ENCODE measurements around the gene TPSAB1. TPM values are rescaled to one million over a fixed set of nuclear protein-coding genes. Genes with fewer than 3 reads are reported as not detected.

The TPSAB1 gene
- total RNA-seq, 1 experiment from 2014 or later: not detected

DNA sequence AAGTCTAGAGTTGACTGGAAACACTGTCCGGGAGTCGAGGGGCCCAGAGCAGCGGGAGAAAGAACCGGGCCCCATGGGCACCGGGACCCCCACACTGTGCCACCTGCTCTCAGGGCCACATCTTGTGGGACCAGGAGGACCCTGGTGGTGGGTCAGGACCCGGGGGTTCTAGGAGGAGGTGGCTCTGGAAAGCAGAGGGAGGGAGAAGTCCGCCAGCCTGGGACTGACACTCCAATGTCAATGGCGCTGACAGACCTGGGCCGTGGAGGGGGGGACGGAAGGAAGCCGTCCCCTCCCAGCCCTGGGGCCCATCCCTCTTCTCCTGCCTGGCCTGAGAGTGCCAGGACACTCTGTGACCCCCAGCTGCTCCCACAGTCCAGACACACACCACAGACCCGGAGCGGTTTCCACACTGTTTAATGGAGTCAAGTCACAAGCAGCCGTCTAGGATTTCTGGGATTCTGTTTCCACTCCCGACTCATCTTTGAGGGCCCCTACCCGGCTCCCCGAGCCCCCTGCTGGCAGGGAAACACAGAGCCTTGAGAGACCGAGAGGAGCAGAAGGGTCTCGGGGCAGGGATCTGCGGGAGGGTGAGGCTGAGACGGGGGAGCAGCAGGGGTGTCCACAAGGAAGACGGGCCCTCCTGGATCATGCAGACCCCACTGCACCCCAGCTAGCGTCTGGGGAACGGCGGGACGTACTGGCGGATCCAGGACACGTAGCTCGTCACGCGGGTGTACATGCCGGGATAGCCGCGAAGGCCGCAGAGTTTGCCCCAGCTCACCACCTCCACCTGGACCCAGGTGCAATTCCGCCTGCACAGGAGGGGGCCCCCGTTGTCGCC, 45.4 kb downstream of the TPSAB1 start:
- no peak for DNase-seq (ENCODE audit: low read depth)

DNA sequence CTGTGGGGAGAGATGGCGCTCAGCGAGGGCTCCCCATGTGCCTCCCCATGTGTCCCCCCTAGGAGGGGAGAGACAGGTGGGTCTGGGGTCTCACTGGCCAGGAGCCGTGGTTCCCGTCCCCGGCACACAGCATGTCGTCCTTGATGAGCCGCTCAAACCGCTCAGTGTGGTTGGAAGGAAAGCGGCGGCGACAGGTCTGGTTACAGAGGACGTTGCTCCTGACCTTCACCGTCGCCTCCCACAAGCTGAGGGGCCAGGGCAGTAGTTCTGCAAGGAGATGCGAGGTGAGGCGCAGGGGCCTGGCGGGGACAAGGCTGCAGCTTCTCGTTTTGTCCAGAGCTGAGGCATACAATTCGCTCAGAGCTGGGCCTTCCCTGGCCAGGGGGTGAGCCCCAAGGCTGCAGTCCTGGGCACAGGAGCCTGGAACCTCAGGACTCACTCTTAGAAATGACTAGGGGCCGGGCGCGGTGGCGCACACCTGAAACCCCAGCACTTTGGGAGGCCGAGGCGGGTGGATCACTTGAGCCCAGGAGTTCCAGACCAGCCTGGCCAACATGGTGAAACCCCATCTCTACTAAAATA, 46.1 kb downstream of the TPSAB1 start:
- DNase-seq (ENCODE audit: low read depth): no peak

DNA sequence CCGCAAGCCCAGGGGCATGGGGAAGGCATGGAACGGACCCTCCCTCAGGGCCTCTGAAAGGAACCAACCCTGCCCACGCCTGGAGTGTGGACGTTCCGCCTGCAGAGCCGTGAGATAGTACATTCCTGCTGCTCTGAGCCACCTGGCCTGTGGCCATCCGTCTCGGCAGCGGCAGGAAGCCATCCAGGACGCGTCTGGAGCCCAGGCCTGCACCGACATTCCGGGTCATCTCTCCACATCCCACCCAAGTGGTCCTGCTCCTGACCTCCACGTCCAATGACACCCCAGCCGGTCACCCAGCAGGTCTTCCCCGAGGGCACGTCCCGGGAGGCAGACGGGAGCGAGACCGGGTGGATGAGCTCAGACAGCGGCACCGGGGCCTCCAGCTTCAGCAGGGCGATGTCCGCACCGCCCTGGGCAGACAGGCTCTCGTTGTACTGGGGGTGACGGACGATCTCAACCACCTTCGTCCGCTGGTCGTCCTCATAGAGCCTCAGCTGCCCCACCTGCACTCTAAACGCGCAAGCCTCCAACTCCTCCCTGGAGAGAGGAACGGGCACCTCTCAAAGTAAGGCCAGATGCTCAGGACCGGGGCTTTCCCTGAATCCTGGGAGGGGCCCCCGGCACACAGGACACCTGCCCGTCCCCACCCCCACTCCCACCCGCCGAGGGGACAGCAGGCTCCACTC, 47.6 kb downstream of the TPSAB1 start:
- DNase-seq (ENCODE audit: low read depth): no peak

GRCh38 chr16:1288813-1289476, 48.4 kb downstream of the TPSAB1 start:
- no peak for DNase-seq (ENCODE audit: low read depth)

DNA sequence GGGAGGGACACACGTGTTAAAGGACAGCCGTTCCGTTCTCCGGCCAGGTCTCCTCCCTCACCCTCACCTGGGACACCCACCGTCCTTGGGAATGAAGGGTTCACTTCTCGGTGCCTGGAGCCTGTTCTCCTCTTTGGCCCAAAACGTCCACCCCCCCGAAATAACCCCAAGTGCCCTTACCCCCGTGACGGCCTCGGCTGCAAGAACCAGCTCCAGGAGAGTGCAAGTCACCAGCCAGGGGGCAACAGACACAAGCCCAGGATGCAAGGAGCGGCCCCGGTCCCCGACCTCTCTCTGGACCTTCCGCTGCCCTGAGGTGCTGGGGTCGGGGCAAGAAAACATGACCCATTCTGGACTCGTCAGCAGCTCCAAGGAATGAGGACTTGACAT, 49.0 kb downstream of the TPSAB1 start:
- no peak for DNase-seq (ENCODE audit: low read depth)

GRCh38 chr16:1290063-1290501, 49.6 kb downstream of the TPSAB1 start:
- no peak for DNase-seq (ENCODE audit: low read depth)

DNA sequence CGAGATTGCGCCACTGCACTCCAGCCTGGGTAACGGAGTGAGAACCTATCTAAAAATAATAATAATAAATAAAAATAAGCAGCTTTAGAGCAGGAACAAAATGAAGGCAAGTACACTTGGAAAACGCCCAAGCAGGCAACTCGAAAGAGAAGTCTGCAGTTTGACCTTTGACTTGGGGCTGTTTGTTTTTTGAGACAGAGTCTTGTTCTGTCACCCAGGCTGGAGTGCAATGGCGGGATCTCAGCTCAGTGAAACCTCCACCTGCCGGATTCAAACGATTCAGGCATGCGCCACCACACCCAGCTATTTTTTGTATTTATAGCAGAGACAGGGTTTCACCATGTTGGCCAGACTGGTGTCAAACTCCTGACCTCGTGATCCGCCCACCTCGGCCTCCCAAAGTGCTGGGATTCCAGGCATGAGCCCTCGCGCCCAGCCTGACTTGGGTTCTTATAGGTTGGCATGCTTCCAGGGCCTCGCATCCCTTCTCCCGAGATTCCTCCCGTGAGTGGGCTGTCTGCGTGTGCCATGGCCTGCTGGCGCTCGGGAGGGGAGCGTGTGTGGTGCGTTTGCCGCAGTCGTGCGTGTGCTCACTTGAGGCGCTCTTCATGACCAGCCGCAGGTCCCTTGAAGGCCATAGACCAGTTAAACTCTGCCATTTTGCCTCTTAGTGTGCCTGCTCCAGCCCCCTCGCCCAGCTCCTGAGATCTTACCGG, 50.5 kb downstream of the TPSAB1 start:
- no peak for DNase-seq (ENCODE audit: low read depth)

GRCh38 chr16:1291576-1291974, 51.1 kb downstream of the TPSAB1 start:
- no peak for DNase-seq (ENCODE audit: low read depth)

Other genes starting within 250 kb of the TPSAB1 start
- gene SSTR5, start 168.0 kb upstream of the TPSAB1 start, total RNA-seq (2014; rRNA removed; shearing (Covaris generic)): not detected in 2 replicates
- gene C1QTNF8, start 144.5 kb upstream of the TPSAB1 start, total RNA-seq (2014; rRNA removed; shearing (Covaris generic)): not detected in 2 replicates
- gene CACNA1H, start 87.6 kb upstream of the TPSAB1 start, total RNA-seq (2014; rRNA removed; shearing (Covaris generic)): 0.02 TPM in 1 of 2 replicates, not detected in the other
- gene TPSG1, start 15.4 kb upstream of the TPSAB1 start, total RNA-seq (2014; rRNA removed; shearing (Covaris generic)): not detected in 2 replicates
- 0.17 TPM in 1 of 2 replicates, not detected in the other for gene TPSB2, start 10.5 kb upstream of the TPSAB1 start, total RNA-seq (2014; rRNA removed; shearing (Covaris generic))
- gene TPSD1, start 15.4 kb downstream of the TPSAB1 start, total RNA-seq (2014; rRNA removed; shearing (Covaris generic)): not detected in 2 replicates
- gene UBE2I, start 68.9 kb downstream of the TPSAB1 start, total RNA-seq (2014; rRNA removed; shearing (Covaris generic)): 85.7 and 87.6 TPM in 2 replicates
- gene BAIAP3, start 92.9 kb downstream of the TPSAB1 start, total RNA-seq (2014; rRNA removed; shearing (Covaris generic)): 0.34 TPM in 1 of 2 replicates, not detected in the other
- gene TSR3, start 111.2 kb downstream of the TPSAB1 start, total RNA-seq (2014; rRNA removed; shearing (Covaris generic)): 54.2 and 101 TPM in 2 replicates
- gene GNPTG, start 111.2 kb downstream of the TPSAB1 start, total RNA-seq (2014; rRNA removed; shearing (Covaris generic)): 43.8 and 50.1 TPM in 2 replicates
- 6.5 and 13.0 TPM in 2 replicates for gene UNKL, start 174.0 kb downstream of the TPSAB1 start, total RNA-seq (2014; rRNA removed; shearing (Covaris generic))
- gene UQCC4, start 180.0 kb downstream of the TPSAB1 start, total RNA-seq (2014; rRNA removed; shearing (Covaris generic)): 21.8 and 23.4 TPM in 2 replicates
- not detected in 2 replicates for gene PERCC1, start 190.4 kb downstream of the TPSAB1 start, total RNA-seq (2014; rRNA removed; shearing (Covaris generic))
- gene CCDC154, start 203.9 kb downstream of the TPSAB1 start, total RNA-seq (2014; rRNA removed; shearing (Covaris generic)): 0.05 TPM in 1 of 2 replicates, not detected in the other
- 44.0 and 84.0 TPM in 2 replicates for gene CLCN7, start 234.3 kb downstream of the TPSAB1 start, total RNA-seq (2014; rRNA removed; shearing (Covaris generic))
- not detected in 2 replicates for gene PTX4, start 248.2 kb downstream of the TPSAB1 start, total RNA-seq (2014; rRNA removed; shearing (Covaris generic))

Data from M059J (cell line).